ENCODE measurements around the gene FKBP6. TPM values are rescaled to one million over a fixed set of nuclear protein-coding genes. Genes with fewer than 3 reads are reported as not detected.
A peak's percentile ranks its signal among the peaks of the same experiment; 100 is the strongest.
"Not testable (repeated sequence)": the region's sequence is repeated elsewhere in the genome, so short reads cannot be mapped to it uniquely, and the experiment has no call there.

Gene FKBP6
- total and polyA plus RNA-seq, 9 of the 15 experiments (the other 6 are each of a cell fraction or from before 2014, with no cell fraction given) = not detected

GRCh38 chr7:73299812-73300211 is 28.1 kb upstream of the FKBP6 start:
- ATAC-seq; H3K79me2 ChIP-seq (ENCODE audit: control insufficient read depth, insufficient read depth, low read length); H3K27ac ChIP-seq (ENCODE audit: extremely low read depth, low read depth, low read length); H4K20me1 ChIP-seq (replicated peaks; ENCODE audit: control insufficient read depth, insufficient read depth, low read length); H3K27me3 ChIP-seq (ENCODE audit: control insufficient read depth in 2 of 2, insufficient read depth in 2 of 2, low read length in 2 of 2); FAIRE-seq; H3K9me1 ChIP-seq (ENCODE audit: control insufficient read depth, insufficient read depth, low read length); DNase-seq (ENCODE audit: extremely low read depth in 1 of 4, low spot score in 3 of 4); BruUV-seq (replicated peaks); H3K9ac ChIP-seq (ENCODE audit: insufficient read depth in 1 of 2, low read depth in 2 of 2, low read length in 2 of 2); POLR2A ChIA-PET; H3K4me3 ChIP-seq; H2AFZ ChIP-seq (ENCODE audit: low read depth, low read length); in situ Hi-C loops (cut with MboI); H3K9me3 ChIP-seq (replicated peaks; ENCODE audit: control insufficient read depth, insufficient read depth, low read depth, low read length); intact Hi-C loops (cut with micrococcal nuclease); H3K4me2 ChIP-seq (ENCODE audit: insufficient read depth, low read length); H3K4me1 ChIP-seq (replicated peaks in 1 of 2; ENCODE audit: control insufficient read depth in 2 of 2, insufficient read depth in 2 of 2, low read length in 2 of 2); CTCF ChIA-PET (ENCODE audit: low intra/inter-chr PET ratio): not testable (repeated sequence)
- WGBS (ENCODE audit: insufficient coverage, low coverage, missing lambda C conversion rate) = 30% methylated on average over 6 of the region's 12 CpGs
- peaks cover 20% of the 10 kb centered on the region; the same call in 2 of the 3 replicates for H3K36me3 ChIP-seq (ENCODE audit: control insufficient read depth, insufficient read depth, low read length)

GRCh38 chr7:73301108-73301507 is 26.9 kb upstream of the FKBP6 start:
- H3K4me2 ChIP-seq (ENCODE audit: insufficient read depth, low read length); H3K9me3 ChIP-seq (replicated peaks; ENCODE audit: control insufficient read depth, insufficient read depth, low read depth, low read length); H2AFZ ChIP-seq (ENCODE audit: low read depth, low read length); H3K27me3 ChIP-seq (ENCODE audit: control insufficient read depth in 2 of 2, insufficient read depth in 2 of 2, low read length in 2 of 2); FAIRE-seq; H4K20me1 ChIP-seq (replicated peaks; ENCODE audit: control insufficient read depth, insufficient read depth, low read length); H3K9ac ChIP-seq (ENCODE audit: insufficient read depth in 1 of 2, low read depth in 2 of 2, low read length in 2 of 2); POLR2A ChIA-PET; H3K9me1 ChIP-seq (ENCODE audit: control insufficient read depth, insufficient read depth, low read length); H3K79me2 ChIP-seq (ENCODE audit: control insufficient read depth, insufficient read depth, low read length); intact Hi-C loops (cut with micrococcal nuclease); H3K4me1 ChIP-seq (replicated peaks in 1 of 2; ENCODE audit: control insufficient read depth in 2 of 2, insufficient read depth in 2 of 2, low read length in 2 of 2); in situ Hi-C loops (cut with MboI); H3K4me3 ChIP-seq; BruUV-seq (replicated peaks); DNase-seq (ENCODE audit: extremely low read depth in 1 of 4, low spot score in 3 of 4); H3K27ac ChIP-seq (ENCODE audit: extremely low read depth, low read depth, low read length); CTCF ChIA-PET (ENCODE audit: low intra/inter-chr PET ratio): not testable (repeated sequence)
- TF ChIP-seq RAD21 (CRISPR knock-in tag; conservative IDR thresholded peaks at IDR 0.05 in 1 of 2, IDR thresholded peaks at IDR 0.05 in 1 of 2) (peak in 1 of 2 experiments; percentile 21; a peak in 2 of 4 replicates), ZBTB33 (CRISPR knock-in tag; IDR thresholded peaks at IDR 0.05) (peak; percentile 42; the same call in 1 of the 2 replicates)
- H3K36me3 ChIP-seq (ENCODE audit: control insufficient read depth, insufficient read depth, low read length) = peaks cover 29% of the 10 kb centered on the region; the same call in 2 of the 3 replicates
- WGBS (ENCODE audit: insufficient coverage, low coverage, missing lambda C conversion rate) = 77% methylated on average over 3 of the region's 14 CpGs
- ATAC-seq = peak; percentile 91

GRCh38 chr7:73302846-73303245 is 25.1 kb upstream of the FKBP6 start:
- H3K27ac ChIP-seq (ENCODE audit: extremely low read depth, low read depth, low read length); ATAC-seq; DNase-seq (ENCODE audit: extremely low read depth in 1 of 4, low spot score in 3 of 4); intact Hi-C loops (cut with micrococcal nuclease); H3K9me1 ChIP-seq (ENCODE audit: control insufficient read depth, insufficient read depth, low read length); H3K4me1 ChIP-seq (replicated peaks in 1 of 2; ENCODE audit: control insufficient read depth in 2 of 2, insufficient read depth in 2 of 2, low read length in 2 of 2); H4K20me1 ChIP-seq (replicated peaks; ENCODE audit: control insufficient read depth, insufficient read depth, low read length); FAIRE-seq; H3K9ac ChIP-seq (ENCODE audit: insufficient read depth in 1 of 2, low read depth in 2 of 2, low read length in 2 of 2); H3K9me3 ChIP-seq (replicated peaks; ENCODE audit: control insufficient read depth, insufficient read depth, low read depth, low read length); POLR2A ChIA-PET; H3K4me3 ChIP-seq; CTCF ChIA-PET (ENCODE audit: low intra/inter-chr PET ratio); H3K4me2 ChIP-seq (ENCODE audit: insufficient read depth, low read length); H3K27me3 ChIP-seq (ENCODE audit: control insufficient read depth in 2 of 2, insufficient read depth in 2 of 2, low read length in 2 of 2); in situ Hi-C loops (cut with MboI); BruUV-seq (replicated peaks); H2AFZ ChIP-seq (ENCODE audit: low read depth, low read length): not testable (repeated sequence)
- peaks cover 15% of the 10 kb centered on the region for H3K79me2 ChIP-seq (ENCODE audit: control insufficient read depth, insufficient read depth, low read length)
- 94% methylated on average over 8 of the region's 10 CpGs for WGBS (ENCODE audit: insufficient coverage, low coverage, missing lambda C conversion rate)
- peaks cover 46% of the 10 kb centered on the region; the same call in 2 of the 3 replicates for H3K36me3 ChIP-seq (ENCODE audit: control insufficient read depth, insufficient read depth, low read length)
